Spleen (tissue), 7 donors: ENCODE results near the gene C3orf22.

Experiments used
- POLR2A ChIP-seq, 3 donors: fragments of 450-650 bp; IDR thresholded peaks; one replicate each; pipeline ENCODE4 v1.5.1; 2017; ENCODE audit warnings: antibody characterized with exemption in 3 of 3, mild to moderate bottlenecking in 1 of 3
- POLR2AphosphoS5 ChIP-seq, 3 donors: sonication (generic); formaldehyde crosslinking; IDR thresholded peaks; one replicate each; pipeline ENCODE4 v1.5.1; 2017; ENCODE audit warnings: antibody characterized with exemption in 3 of 3
- TF ChIP-seq, protein P1 (sequence below), 11 experiments: fragments of 200-600 bp in 7 of 11; fragments of 450-650 bp in 4 of 11; sonication (generic) in 4 of 11; IDR thresholded peaks in 8 of 11; conservative IDR thresholded peaks in 3 of 11; 1 replicate in 7 of 11; 2 replicates in 4 of 11; pipeline versions ENCODE4 v1.4.0 to v1.8.0; 2016 to 2021; ENCODE audit warnings: antibody characterized with exemption in 11 of 11, inconsistent platforms in 4 of 11, mild to moderate bottlenecking in 1 of 11
- donor health status: DM: no; HTN: no; CAD: no; lungs with moderate emphysema.
- donor health status: DM: no; HTN: no; CAD: no.
- donor health status: DM: no; HTN: no; CAD: no.

DNA sequence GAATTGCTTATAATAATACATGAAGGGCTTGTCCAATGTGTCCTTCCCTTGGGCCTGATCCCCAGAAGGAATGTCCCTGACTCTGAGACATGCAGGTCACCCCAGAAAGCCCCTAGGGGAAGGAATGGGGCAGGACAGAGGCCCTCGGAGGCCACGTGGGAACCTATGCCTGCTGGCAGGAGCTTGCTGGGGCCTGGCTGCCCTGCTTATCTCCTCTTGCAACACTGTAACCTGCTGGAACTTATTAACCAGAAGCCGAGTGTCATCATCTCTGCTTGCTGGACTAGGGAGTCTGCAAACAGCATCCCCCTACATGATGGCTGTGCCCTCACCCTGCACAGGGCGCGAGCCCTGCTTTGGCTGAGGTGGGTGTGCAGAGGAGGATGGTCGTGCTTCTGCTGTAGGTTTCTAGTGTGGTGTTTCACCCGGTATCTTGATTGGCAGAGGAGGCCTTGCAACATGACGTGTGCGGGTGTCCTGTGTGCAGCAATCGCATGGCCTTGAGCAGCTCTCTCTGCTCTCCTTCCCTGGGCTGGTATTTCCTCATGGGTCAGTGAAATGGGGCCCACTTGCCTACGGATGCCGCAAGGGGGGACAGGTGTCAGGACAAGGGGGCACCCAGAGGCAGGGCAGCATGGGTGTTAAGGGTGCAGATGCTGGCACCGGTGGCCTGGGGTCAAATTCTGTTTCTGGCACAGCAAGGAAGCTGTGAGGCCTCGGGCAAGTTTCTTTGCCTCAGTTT, 29.8 kb downstream of the C3orf22 start:
- TF ChIP-seq, protein P1, sequence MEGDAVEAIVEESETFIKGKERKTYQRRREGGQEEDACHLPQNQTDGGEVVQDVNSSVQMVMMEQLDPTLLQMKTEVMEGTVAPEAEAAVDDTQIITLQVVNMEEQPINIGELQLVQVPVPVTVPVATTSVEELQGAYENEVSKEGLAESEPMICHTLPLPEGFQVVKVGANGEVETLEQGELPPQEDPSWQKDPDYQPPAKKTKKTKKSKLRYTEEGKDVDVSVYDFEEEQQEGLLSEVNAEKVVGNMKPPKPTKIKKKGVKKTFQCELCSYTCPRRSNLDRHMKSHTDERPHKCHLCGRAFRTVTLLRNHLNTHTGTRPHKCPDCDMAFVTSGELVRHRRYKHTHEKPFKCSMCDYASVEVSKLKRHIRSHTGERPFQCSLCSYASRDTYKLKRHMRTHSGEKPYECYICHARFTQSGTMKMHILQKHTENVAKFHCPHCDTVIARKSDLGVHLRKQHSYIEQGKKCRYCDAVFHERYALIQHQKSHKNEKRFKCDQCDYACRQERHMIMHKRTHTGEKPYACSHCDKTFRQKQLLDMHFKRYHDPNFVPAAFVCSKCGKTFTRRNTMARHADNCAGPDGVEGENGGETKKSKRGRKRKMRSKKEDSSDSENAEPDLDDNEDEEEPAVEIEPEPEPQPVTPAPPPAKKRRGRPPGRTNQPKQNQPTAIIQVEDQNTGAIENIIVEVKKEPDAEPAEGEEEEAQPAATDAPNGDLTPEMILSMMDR (IDR thresholded peaks at IDR 0.05 in 8 of 11, conservative IDR thresholded peaks at IDR 0.05 in 3 of 11) = no peak
- no peak for TF ChIP-seq POLR2A (IDR thresholded peaks at IDR 0.05)
- TF ChIP-seq POLR2AphosphoS5 (IDR thresholded peaks at IDR 0.05) = no peak
